Measurements from ENCODE around the gene SHANK1.

GRCh38 chr19:50629194-50629593, 90.4 kb downstream of the SHANK1 start:
- no peak for TF ChIP-seq EZH2 (IDR thresholded peaks at IDR 0.05; ENCODE audit: insufficient read depth, poor library complexity, severe bottlenecking)
- TF ChIP-seq EZH2phosphoT487 (IDR thresholded peaks at IDR 0.05; ENCODE audit: insufficient read depth, low read depth) = no peak
